Astrocyte of the cerebellum (primary cell): ENCODE data around the gene P2RY11.

Source experiments
- DNase-seq: peaks from one replicate; pipeline ENCODE4 v3.0.0-alpha.2; 2011; ENCODE audit warnings: low read depth
- H3K4me3 ChIP-seq: 2 replicates; pipeline ENCODE4 v1.5.1; 2011; ENCODE audit warnings: mild to moderate bottlenecking, low read depth, low read length, moderate library complexity
- CTCF ChIP-seq: IDR thresholded peaks from 2 replicates; pipeline ENCODE4 v1.5.1; 2012; ENCODE audit warnings: low read length, low read depth, moderate library complexity, mild to moderate bottlenecking; ENCODE audit errors: missing control alignments
- in situ Hi-C: cut with HindIII; loops from 2 replicates; pipeline ENCODE4 v1.10.0; 2017; ENCODE audit warnings: low sequenced_read_pairs

The P2RY11 gene

GRCh38 chr19:10111405-10111811 is at the start of gene P2RY11:
Gene P2RY11 (plus strand): TSS chr19:10111693. CDS start chr19:10111722, 29 bp downstream.
- no peak for DNase-seq
- TF ChIP-seq CTCF, result no peak
- H3K4me3 ChIP-seq, result no peak within 1 kb of the TSS
- in situ Hi-C loops, result no loop called here

DNA sequence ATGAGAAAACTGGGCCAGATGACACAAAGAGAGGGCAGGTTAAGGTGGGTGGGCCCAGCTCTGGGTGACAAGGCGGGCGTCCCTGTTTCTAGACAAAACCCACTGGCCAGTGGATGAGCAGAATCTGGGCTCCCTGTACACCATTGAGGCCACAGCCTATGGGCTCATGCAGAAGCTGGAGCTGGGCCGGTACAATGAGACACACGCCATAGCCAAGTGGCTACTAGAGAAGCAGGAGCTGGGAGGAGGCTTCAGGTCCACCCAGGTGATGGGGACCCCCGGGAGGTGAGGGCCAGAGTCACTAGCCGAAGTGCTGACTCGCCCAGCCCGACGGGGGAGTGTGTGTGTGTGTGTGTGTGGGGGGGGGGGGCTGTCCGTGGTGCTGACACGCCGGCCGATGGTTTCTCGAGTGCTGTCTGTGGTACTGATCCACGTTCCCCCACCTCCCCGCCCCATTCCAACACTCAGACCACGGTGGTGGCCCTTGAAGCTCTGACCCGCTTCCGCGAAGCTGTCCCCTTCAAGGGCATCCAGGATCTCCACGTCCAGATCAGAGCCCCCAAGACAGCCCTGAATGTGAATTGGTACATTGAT is 49.7 kb upstream of the P2RY11 start:
- DNase-seq, result no peak
- in situ Hi-C loops, result no loop called here
- no peak overlapping the region for H3K4me3 ChIP-seq

GRCh38 chr19:10068205-10068604 is 43.3 kb upstream of the P2RY11 start:
- H3K4me3 ChIP-seq, result no peak overlapping the region
- no peak for TF ChIP-seq CTCF
- DNase-seq, result no peak
- in situ Hi-C loops, result no loop called here

More for the DNA sequence above, 49.7 kb upstream of the P2RY11 start:
- no peak for TF ChIP-seq CTCF

DNA sequence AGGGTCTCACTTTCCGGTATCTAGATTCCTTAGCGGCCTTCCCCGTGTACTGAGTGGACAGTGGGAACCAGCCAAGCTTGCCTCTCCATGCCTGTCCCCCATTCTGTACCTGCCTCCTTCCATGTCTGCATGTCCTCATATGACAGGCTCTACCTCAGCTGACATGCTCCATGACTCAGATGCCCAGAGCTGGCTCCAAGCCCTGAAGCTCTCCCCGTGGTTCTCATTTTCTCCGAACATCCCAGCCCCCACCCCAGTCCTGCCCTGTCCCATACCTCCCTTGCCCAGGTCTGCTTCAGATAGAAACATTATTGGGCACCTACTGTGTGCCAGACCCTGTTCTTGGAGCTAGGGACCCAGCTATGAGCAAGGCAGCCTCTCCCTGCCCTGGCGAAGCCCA is 42.4 kb upstream of the P2RY11 start:
- in situ Hi-C loops, result no loop called here
- no peak for TF ChIP-seq CTCF
- no peak overlapping the region for H3K4me3 ChIP-seq
- no peak for DNase-seq

DNA sequence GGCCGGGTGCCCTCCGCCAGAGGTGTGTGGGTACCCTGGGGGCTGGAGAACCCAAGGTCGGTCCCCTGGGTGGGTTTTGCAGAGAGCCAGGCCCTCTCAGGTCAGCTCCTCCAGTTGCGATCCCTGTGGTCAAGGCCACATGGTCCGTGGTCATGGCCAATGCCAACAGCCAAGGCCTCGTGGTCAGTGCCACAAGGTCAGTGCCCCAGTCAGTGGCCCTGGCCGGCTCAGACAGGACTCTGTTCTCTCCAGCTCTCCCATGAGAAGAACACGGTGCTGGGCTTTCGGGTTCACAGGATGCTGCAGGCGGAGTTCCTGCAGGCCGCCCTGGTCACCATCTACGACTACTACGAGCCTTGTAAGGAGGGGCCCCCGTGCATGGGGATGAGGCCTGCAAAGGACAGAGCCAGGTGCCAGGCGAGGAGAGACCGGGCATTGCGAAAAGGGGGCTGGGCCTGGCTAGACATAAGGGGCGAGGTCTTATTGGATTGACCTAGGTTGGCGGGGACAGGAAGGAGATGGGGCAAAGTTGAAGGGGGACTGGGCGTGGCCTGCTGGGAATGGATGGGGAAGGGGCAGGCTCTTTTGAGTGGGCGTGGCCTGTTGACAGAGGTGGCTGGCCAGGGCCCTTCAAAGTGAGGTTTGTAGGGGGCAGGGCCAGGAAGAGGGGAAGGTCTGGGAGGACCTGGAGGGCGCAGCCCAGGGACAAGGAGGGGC is 40.6 kb upstream of the P2RY11 start:
- in situ Hi-C loops, result no loop called here
- no peak for DNase-seq
- TF ChIP-seq CTCF, result no peak
- no peak overlapping the region for H3K4me3 ChIP-seq

- no peak overlapping the region for H3K4me3 ChIP-seq
- in situ Hi-C loops, result no loop called here
- no peak for DNase-seq
- peak; percentile 18 for TF ChIP-seq CTCF
Observed at GRCh38 chr19:10074153-10074552, 37.3 kb upstream of the P2RY11 start.
